ENCODE results near the gene VSTM2A.

VSTM2A gene

GRCh38 chr7:54546081-54546985, 4.2 kb downstream of the VSTM2A start:
- Histone ChIP-seq H3K36me3 (replicated peaks in 1 of 2; ENCODE audit: control insufficient read depth in 2 of 2, insufficient read depth in 2 of 2, low read length in 2 of 2) (no peaks in the 10 kb centered on the region), H2BK12ac (ENCODE audit: low read length) (no peak overlapping the region), H2BK5ac (ENCODE audit: low read length) (no peak overlapping the region), H2AFZ (ENCODE audit: low read length) (peak overlapping the region; percentile 82), H3K4me2 (ENCODE audit: insufficient read depth, low read length, poor library complexity, severe bottlenecking) (peak overlapping the region; percentile 80), H4K91ac (ENCODE audit: low read depth, low read length, poor library complexity) (no peak overlapping the region), H3K4ac (ENCODE audit: low read length) (no peak overlapping the region), H4K8ac (ENCODE audit: low read depth, low read length) (no peak overlapping the region), H3K27ac (replicated peaks; ENCODE audit: low read length) (no peak overlapping the region), H3K9me3 (replicated peaks in 1 of 2; ENCODE audit: control insufficient read depth in 2 of 2, insufficient read depth in 1 of 2, low read depth in 1 of 2, low read length in 2 of 2) (no peaks in the 10 kb centered on the region), H2AK5ac (ENCODE audit: low read depth, low read length) (no peak overlapping the region), H3K79me1 (ENCODE audit: low read depth, low read length) (peaks cover 2% of the 10 kb centered on the region), H3K14ac (ENCODE audit: low read length) (no peak overlapping the region), H3K4me1 (ENCODE audit: control insufficient read depth in 2 of 2, insufficient read depth in 1 of 2, low read depth in 1 of 2, low read length in 2 of 2) (peaks cover 0 to 5% of the 10 kb centered on the region in 2 donors), H3K23ac (ENCODE audit: low read depth, low read length, poor library complexity) (no peak overlapping the region), H3K18ac (ENCODE audit: low read length) (no peak overlapping the region), H2BK15ac (ENCODE audit: low read length) (no peak overlapping the region), H2BK120ac (ENCODE audit: low read depth, low read length) (no peak overlapping the region), H3K27me3 (ENCODE audit: control insufficient read depth in 3 of 3, insufficient read depth in 3 of 3, low read depth in 1 of 3, low read length in 3 of 3) (peaks cover 8 to 65% (median 32%) of the 10 kb centered on the region in 3 experiments), H3K4me3 (ENCODE audit: low read length in 2 of 2) (peak overlapping the region; percentile 31 to 84), H3K9ac (ENCODE audit: low read depth, low read length, poor library complexity) (no peak overlapping the region)
- WGBS, 2 donors (ENCODE audit: extremely low coverage in 2 of 2, insufficient read length in 2 of 2, insufficient replicate concordance in 1 of 2) = 90% methylated on average over 2 of the region's 80 CpGs; no CpG with 5 or more reads in 1 of the 2 donors
- DNase-seq (ENCODE audit: low spot score) = peak; percentile 61

- no peaks in the 10 kb centered on the region for H3K36me3 ChIP-seq (replicated peaks in 1 of 2; ENCODE audit: control insufficient read depth in 2 of 2, insufficient read depth in 2 of 2, low read length in 2 of 2)
- no peak overlapping the region for H3K14ac ChIP-seq (ENCODE audit: low read length)
- no peak overlapping the region for H2BK15ac ChIP-seq (ENCODE audit: low read length)
- H3K23ac ChIP-seq (ENCODE audit: low read depth, low read length, poor library complexity) = no peak overlapping the region
- no peak overlapping the region for H3K27ac ChIP-seq (replicated peaks; ENCODE audit: low read length)
- no peak overlapping the region for H2AK5ac ChIP-seq (ENCODE audit: low read depth, low read length)
- H2AFZ ChIP-seq (ENCODE audit: low read length) = peak overlapping the region; percentile 82
- peaks cover 2% of the 10 kb centered on the region for H3K79me1 ChIP-seq (ENCODE audit: low read depth, low read length)
- H3K4ac ChIP-seq (ENCODE audit: low read length) = no peak overlapping the region
- no peak overlapping the region for H4K91ac ChIP-seq (ENCODE audit: low read depth, low read length, poor library complexity)
- no peak overlapping the region for H2BK12ac ChIP-seq (ENCODE audit: low read length)
- peak overlapping the region in 1 of 2 donors; percentile 84 for H3K4me3 ChIP-seq (ENCODE audit: low read length in 2 of 2)
- H3K9me3 ChIP-seq (replicated peaks in 1 of 2; ENCODE audit: control insufficient read depth in 2 of 2, insufficient read depth in 1 of 2, low read depth in 1 of 2, low read length in 2 of 2) = no peaks in the 10 kb centered on the region
- DNase-seq (ENCODE audit: low spot score) = no peak
- H3K9ac ChIP-seq (ENCODE audit: low read depth, low read length, poor library complexity) = no peak overlapping the region
- no CpG with 5 or more reads among the region's 15 CpGs for WGBS, 2 donors (ENCODE audit: extremely low coverage in 2 of 2, insufficient read length in 2 of 2, insufficient replicate concordance in 1 of 2)
- H3K18ac ChIP-seq (ENCODE audit: low read length) = no peak overlapping the region
- H4K8ac ChIP-seq (ENCODE audit: low read depth, low read length) = no peak overlapping the region
- no peak overlapping the region for H2BK120ac ChIP-seq (ENCODE audit: low read depth, low read length)
- no peak overlapping the region for H2BK5ac ChIP-seq (ENCODE audit: low read length)
- peak overlapping the region; percentile 80 for H3K4me2 ChIP-seq (ENCODE audit: insufficient read depth, low read length, poor library complexity, severe bottlenecking)
- peaks cover 0 to 5% of the 10 kb centered on the region in 2 donors for H3K4me1 ChIP-seq (ENCODE audit: control insufficient read depth in 2 of 2, insufficient read depth in 1 of 2, low read depth in 1 of 2, low read length in 2 of 2)
- H3K27me3 ChIP-seq (ENCODE audit: control insufficient read depth in 3 of 3, insufficient read depth in 3 of 3, low read depth in 1 of 3, low read length in 3 of 3) = peaks cover 8 to 59% (median 32%) of the 10 kb centered on the region in 3 experiments
Observed at GRCh38 chr7:54546986-54547314, 4.8 kb downstream of the VSTM2A start.

GRCh38 chr7:54550471-54550870, 8.3 kb downstream of the VSTM2A start:
- Histone ChIP-seq H2AK5ac (ENCODE audit: low read depth, low read length) (no peak overlapping the region), H2BK15ac (ENCODE audit: low read length) (no peak overlapping the region), H3K9ac (ENCODE audit: low read depth, low read length, poor library complexity) (no peak overlapping the region), H3K4me3 (ENCODE audit: low read length in 2 of 2) (no peak overlapping the region), H3K14ac (ENCODE audit: low read length) (no peak overlapping the region), H3K4ac (ENCODE audit: low read length) (no peak overlapping the region), H3K9me3 (replicated peaks in 1 of 2; ENCODE audit: control insufficient read depth in 2 of 2, insufficient read depth in 1 of 2, low read depth in 1 of 2, low read length in 2 of 2) (no peaks in the 10 kb centered on the region), H3K23ac (ENCODE audit: low read depth, low read length, poor library complexity) (no peak overlapping the region), H2BK12ac (ENCODE audit: low read length) (no peak overlapping the region), H2AFZ (ENCODE audit: low read length) (no peak overlapping the region), H3K4me1 (ENCODE audit: control insufficient read depth in 2 of 2, insufficient read depth in 1 of 2, low read depth in 1 of 2, low read length in 2 of 2) (no peaks in the 10 kb centered on the region), H4K91ac (ENCODE audit: low read depth, low read length, poor library complexity) (no peak overlapping the region), H3K79me1 (ENCODE audit: low read depth, low read length) (no peaks in the 10 kb centered on the region), H2BK5ac (ENCODE audit: low read length) (no peak overlapping the region), H3K27ac (replicated peaks; ENCODE audit: low read length) (no peak overlapping the region), H3K18ac (ENCODE audit: low read length) (no peak overlapping the region), H3K4me2 (ENCODE audit: insufficient read depth, low read length, poor library complexity, severe bottlenecking) (no peak overlapping the region), H2BK120ac (ENCODE audit: low read depth, low read length) (no peak overlapping the region), H3K27me3 (ENCODE audit: control insufficient read depth in 3 of 3, insufficient read depth in 3 of 3, low read depth in 1 of 3, low read length in 3 of 3) (peaks cover 0 to 24% (median 11%) of the 10 kb centered on the region in 3 experiments), H4K8ac (ENCODE audit: low read depth, low read length) (no peak overlapping the region), H3K36me3 (replicated peaks in 1 of 2; ENCODE audit: control insufficient read depth in 2 of 2, insufficient read depth in 2 of 2, low read length in 2 of 2) (no peaks in the 10 kb centered on the region)
- no CpG with 5 or more reads among the region's 3 CpGs for whole genome bisulfite sequencing, 2 donors (ENCODE audit: extremely low coverage in 2 of 2, insufficient read length in 2 of 2, insufficient replicate concordance in 1 of 2)
- no peak for DNase-seq (ENCODE audit: low spot score)

GRCh38 chr7:54556121-54556520, 13.9 kb downstream of the VSTM2A start:
- Histone ChIP-seq H3K4me3 (ENCODE audit: low read length in 2 of 2) (no peak overlapping the region), H2BK5ac (ENCODE audit: low read length) (no peak overlapping the region), H3K27me3 (ENCODE audit: control insufficient read depth in 3 of 3, insufficient read depth in 3 of 3, low read depth in 1 of 3, low read length in 3 of 3) (no peaks in the 10 kb centered on the region), H3K9ac (ENCODE audit: low read depth, low read length, poor library complexity) (no peak overlapping the region), H3K4me1 (ENCODE audit: control insufficient read depth in 2 of 2, insufficient read depth in 1 of 2, low read depth in 1 of 2, low read length in 2 of 2) (no peaks in the 10 kb centered on the region), H3K14ac (ENCODE audit: low read length) (no peak overlapping the region), H3K4ac (ENCODE audit: low read length) (no peak overlapping the region), H2AK5ac (ENCODE audit: low read depth, low read length) (no peak overlapping the region), H4K8ac (ENCODE audit: low read depth, low read length) (no peak overlapping the region), H2AFZ (ENCODE audit: low read length) (no peak overlapping the region), H3K9me3 (replicated peaks in 1 of 2; ENCODE audit: control insufficient read depth in 2 of 2, insufficient read depth in 1 of 2, low read depth in 1 of 2, low read length in 2 of 2) (no peaks in the 10 kb centered on the region), H2BK15ac (ENCODE audit: low read length) (no peak overlapping the region), H3K23ac (ENCODE audit: low read depth, low read length, poor library complexity) (no peak overlapping the region), H4K91ac (ENCODE audit: low read depth, low read length, poor library complexity) (no peak overlapping the region), H2BK12ac (ENCODE audit: low read length) (no peak overlapping the region), H2BK120ac (ENCODE audit: low read depth, low read length) (no peak overlapping the region), H3K36me3 (replicated peaks in 1 of 2; ENCODE audit: control insufficient read depth in 2 of 2, insufficient read depth in 2 of 2, low read length in 2 of 2) (no peaks in the 10 kb centered on the region), H3K4me2 (ENCODE audit: insufficient read depth, low read length, poor library complexity, severe bottlenecking) (no peak overlapping the region), H3K79me1 (ENCODE audit: low read depth, low read length) (no peaks in the 10 kb centered on the region), H3K27ac (replicated peaks; ENCODE audit: low read length) (no peak overlapping the region), H3K18ac (ENCODE audit: low read length) (no peak overlapping the region)
- no peak for DNase-seq (ENCODE audit: low spot score)
- WGBS, 2 donors (ENCODE audit: extremely low coverage in 2 of 2, insufficient read length in 2 of 2, insufficient replicate concordance in 1 of 2) = no CpG with 5 or more reads among the region's 1 CpG
